ENCODE data around the gene MOCS1.

DNA sequence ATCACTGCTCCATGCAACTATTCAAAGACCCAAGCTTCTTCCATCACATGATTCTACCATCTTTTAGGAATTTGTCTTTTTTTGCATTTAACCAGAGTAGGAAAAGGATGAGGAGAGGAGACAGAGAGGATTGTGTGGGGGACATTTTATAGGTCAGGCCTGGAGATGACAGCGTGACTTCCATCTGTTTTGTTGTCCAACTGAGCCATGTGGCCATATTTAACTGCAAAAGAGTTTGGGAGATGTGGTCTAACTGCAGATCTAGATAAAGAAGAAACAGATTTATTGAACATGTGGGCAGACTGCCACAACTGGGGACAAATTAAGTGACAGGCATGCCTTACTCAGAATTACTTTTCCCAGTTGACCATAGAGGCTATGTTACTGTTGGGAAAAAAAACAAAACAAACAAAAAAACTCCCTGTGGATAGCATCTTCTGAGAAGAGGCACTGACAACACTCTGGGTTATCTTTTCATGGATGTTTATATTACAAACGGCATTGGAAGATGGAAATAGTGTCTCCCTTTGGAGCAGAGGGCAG lies 18.9 kb upstream of the MOCS1 start:
- TF ChIP-seq SUZ12 (IDR thresholded peaks at IDR 0.05; ENCODE audit: extremely low read depth, insufficient read depth, insufficient read length) (no peak), ZNF274 (IDR thresholded peaks at IDR 0.05; ENCODE audit: low read depth, low read length) (no peak), YY1 (IDR thresholded peaks at IDR 0.05; ENCODE audit: insufficient read depth, insufficient read length) (no peak)
